Endothelial cell of umbilical vein (primary cell): ENCODE measurements around the gene BCL3. TPM values are rescaled to one million over a fixed set of nuclear protein-coding genes. Genes with fewer than 3 reads are reported as not detected.

Experiments
- BruUV-seq: library from RNA; stranded (reverse); fragments of 400-500 nt; replicated peaks from 2 replicates; lab custom pipeline; 2021; lab: Mats Ljungman, UMichigan
- CTCF ChIA-PET: fragments of 300-600, 350-600 bp; sonication (Branson Sonifier 250); formaldehyde crosslinking; loops from one replicate; lab custom pipeline; 2021; ENCODE audit warnings: antibody characterized with exemption, inconsistent platforms; lab: Charles Lee
- POLR2A ChIA-PET: fragments of 300-600, 350-600 bp; sonication (Branson Sonifier 250); formaldehyde crosslinking; loops from one replicate; lab custom pipeline; 2021; ENCODE audit warnings: antibody characterized with exemption, inconsistent platforms; lab: Charles Lee
- DNase-seq: peaks from one replicate; pipeline ENCODE4 v3.0.0-alpha.2; 2011; ENCODE audit warnings: low read depth, low spot score
- FAIRE-seq: peaks from 2 replicates; lab custom pipeline; 2011; peaks lifted over from hg19 to GRCh38; lab: Jason Lieb, UNC
- H2AFZ ChIP-seq: 2 replicates; pipeline ENCODE4 v1.6.0; 2012; ENCODE audit warnings: low read depth, low read length, control low read depth, inconsistent platforms
- H3K27ac ChIP-seq: 2 replicates; pipeline ENCODE4 v1.5.1; 2011; ENCODE audit warnings: low read depth, mild to moderate bottlenecking, control low read depth, low read length, moderate library complexity; ENCODE audit not compliant: insufficient read depth
- H3K27me3 ChIP-seq, 2 experiments: 2 replicates each; pipeline versions ENCODE4 v1.6.0 to v1.6.1; 2011; ENCODE audit warnings: low read length in 2 of 2, mixed read lengths in 1 of 2; ENCODE audit not compliant: control insufficient read depth in 2 of 2, insufficient read depth in 2 of 2
- H3K36me3 ChIP-seq, 2 experiments: 2 replicates in 1 of 2; 3 replicates in 1 of 2; pipeline ENCODE4 v1.5.1; 2011; ENCODE audit warnings: low read length in 2 of 2, mild to moderate bottlenecking in 1 of 2, moderate library complexity in 1 of 2; ENCODE audit not compliant: control insufficient read depth in 2 of 2, insufficient read depth in 2 of 2; ENCODE audit errors: extremely low read depth in 1 of 2
- H3K4me1 ChIP-seq: 3 replicates; pipeline ENCODE4 v1.5.1; 2011; ENCODE audit warnings: mild to moderate bottlenecking, low read length; ENCODE audit not compliant: control insufficient read depth, insufficient read depth; ENCODE audit errors: extremely low read depth
- H3K4me2 ChIP-seq: 2 replicates; pipeline ENCODE4 v1.6.1; 2011; ENCODE audit warnings: low read length, control low read depth, mixed read lengths; ENCODE audit not compliant: insufficient read depth
- H3K4me3 ChIP-seq, 3 experiments: fragments of 200-600 bp in 1 of 3; sonication (generic), shearing (Covaris generic) in 1 of 3; replicated peaks in 1 of 3; 2 replicates each; pipeline ENCODE4 v1.5.1; 2011 to 2016; ENCODE audit warnings: control low read depth in 3 of 3, low read length in 3 of 3, mild to moderate bottlenecking in 2 of 3, inconsistent platforms in 1 of 3, low read depth in 1 of 3, moderate library complexity in 1 of 3; ENCODE audit not compliant: insufficient read depth in 1 of 3
- H3K79me2 ChIP-seq: 2 replicates; pipeline ENCODE4 v1.6.0; 2012; ENCODE audit warnings: low read length, inconsistent platforms; ENCODE audit not compliant: control insufficient read depth, insufficient read depth
- H3K9ac ChIP-seq: replicated peaks from 2 replicates; pipeline ENCODE3; 2011; ENCODE audit warnings: low read length, control low read depth; ENCODE audit not compliant: insufficient read depth; ENCODE audit errors: extremely low read depth
- H3K9me1 ChIP-seq: replicated peaks from 3 replicates; pipeline ENCODE4 v1.6.0; 2011; ENCODE audit warnings: mild to moderate bottlenecking, low read length; ENCODE audit not compliant: control insufficient read depth, insufficient read depth; ENCODE audit errors: extremely low read depth
- H3K9me3 ChIP-seq: replicated peaks from 2 replicates; pipeline ENCODE4 v1.5.1; 2012; ENCODE audit warnings: low read length, inconsistent platforms; ENCODE audit not compliant: control insufficient read depth, insufficient read depth
- H4K20me1 ChIP-seq: replicated peaks from 2 replicates; pipeline ENCODE3; 2011; ENCODE audit warnings: mild to moderate bottlenecking, low read length; ENCODE audit not compliant: control insufficient read depth, insufficient read depth; ENCODE audit errors: extremely low read depth
- CTCF ChIP-seq, 2 donors: IDR thresholded peaks; 1 replicate in 1 of 2; 2 replicates in 1 of 2; pipeline ENCODE4 v1.5.1; 2011; ENCODE audit warnings: low read length in 2 of 2, mild to moderate bottlenecking in 2 of 2, moderate library complexity in 2 of 2, control low read depth in 1 of 2, inconsistent platforms in 1 of 2, low read depth in 1 of 2; ENCODE audit not compliant: insufficient read depth in 1 of 2; ENCODE audit errors: extremely low read depth in 1 of 2
- EZH2 ChIP-seq: IDR thresholded peaks from 2 replicates; pipeline ENCODE4 v1.6.1; 2012; ENCODE audit warnings: borderline replicate concordance, low read depth, mild to moderate bottlenecking, moderate library complexity, low read length, inconsistent platforms; ENCODE audit not compliant: severe bottlenecking
- FOS ChIP-seq: IDR thresholded peaks from 2 replicates; pipeline ENCODE4 v1.6.1; 2011; ENCODE audit warnings: mild to moderate bottlenecking, low read length, moderate library complexity, borderline replicate concordance; ENCODE audit not compliant: insufficient read depth
- GATA2 ChIP-seq: IDR thresholded peaks from 2 replicates; pipeline ENCODE4 v1.7.0; 2011; ENCODE audit warnings: low read depth, mild to moderate bottlenecking, moderate library complexity, mixed read lengths, low read length; ENCODE audit not compliant: insufficient read length, insufficient read depth
- JUN ChIP-seq: IDR thresholded peaks from 2 replicates; pipeline ENCODE4 v1.6.1; 2011; ENCODE audit warnings: borderline replicate concordance, low read depth; ENCODE audit not compliant: insufficient read length, insufficient read depth
- MAX ChIP-seq: IDR thresholded peaks from 2 replicates; pipeline ENCODE4 v1.6.1; 2011; ENCODE audit not compliant: insufficient read depth, insufficient read length
- MYC ChIP-seq: IDR thresholded peaks from one replicate; pipeline ENCODE4 v1.6.1; 2011; ENCODE audit warnings: mild to moderate bottlenecking, low read depth, low read length
- POLR2A ChIP-seq: IDR thresholded peaks from 2 replicates; pipeline ENCODE4 v1.6.1; 2012; ENCODE audit warnings: low read depth, mild to moderate bottlenecking, control low read depth, low read length
- POLR2AphosphoS5 ChIP-seq: IDR thresholded peaks from 2 replicates; pipeline ENCODE4 v1.6.1; 2012; ENCODE audit warnings: low read depth, mild to moderate bottlenecking, control low read depth, low read length, moderate library complexity; ENCODE audit not compliant: insufficient read depth
- dilution Hi-C: fragments of 300-500 bp; cut with MboI; formaldehyde crosslinking; loops from one replicate; pipeline ENCODE4 v1.15.0; 2019; ENCODE audit warnings: low sequenced_read_pairs; ENCODE audit not compliant: extremely low pct_ligation_motif_present
- intact Hi-C: fragments of 100-400 bp; cut with micrococcal nuclease; formaldehyde crosslinking; loops from one replicate; pipeline ENCODE4 v1.10.0; 2022
- polyA plus RNA-seq, 4 experiments: library from polyadenylated mRNA; depleted of rRNA in 3 of 4; stranded (reverse) in 3 of 4; unstranded in 1 of 4; fragments of >200 nt; gene quantifications; 2 replicates each; pipeline versions ENCODE4 v1.2.1 to v1.2.3, GENCODE V29; 2011 to 2012; ENCODE audit warnings: missing spikeins in 1 of 4
- total RNA-seq: library from RNA; stranded (reverse); gene quantifications from 2 replicates; pipeline ENCODE4 v1.2.3, GENCODE V29; 2021

Gene BCL3
- total and polyA plus RNA-seq, 2 donors (not counting 3 experiments of a cell fraction or from before 2014, with no cell fraction given), result 11.0 to 26.9 TPM

- H3K4me3 ChIP-seq, result no peak overlapping the region
- CTCF ChIA-PET, result interaction anchor here (2.2 kb wide), 1 partner anchor 60 kb away, joined by 9 read pairs; no protein-coding TSS in a partner anchor
- no peak overlapping the region for H3K4me2 ChIP-seq
- no TSS peak for BruUV-seq
- H2AFZ ChIP-seq, result no peak overlapping the region
- no peaks in the 10 kb centered on the region for H3K27me3 ChIP-seq
- intact Hi-C loops (no loop called here), dilution Hi-C loops (no loop called here)
- POLR2A ChIA-PET, result no interaction called here
- peaks cover 0 to 4% of the 10 kb centered on the region in 2 experiments for H3K36me3 ChIP-seq
- no peaks in the 10 kb centered on the region for H3K9me1 ChIP-seq
- H3K9me3 ChIP-seq, result no peaks in the 10 kb centered on the region
- H3K79me2 ChIP-seq, result no peaks in the 10 kb centered on the region
- no peaks in the 10 kb centered on the region for H4K20me1 ChIP-seq
- no peak overlapping the region for H3K27ac ChIP-seq
- H3K4me1 ChIP-seq, result peaks cover 2% of the 10 kb centered on the region
- DNase-seq (no peak), FAIRE-seq (no peak)
- no peak overlapping the region for H3K9ac ChIP-seq
- TF ChIP-seq POLR2AphosphoS5 (no peak), EZH2 (no peak), POLR2A (no peak), MAX (no peak), MYC (no peak), GATA2 (no peak), JUN (no peak), CTCF (IDR thresholded peaks at IDR 0.05; ENCODE audit: extremely low read depth in 1 of 2, insufficient read depth in 1 of 2, low read depth in 1 of 2, low read length in 2 of 2) (no peak), FOS (no peak)
Observed at GRCh38 chr19:44710483-44710882, 38.0 kb upstream of the BCL3 start.
